ENCODE data around the gene IL1F10.

Gene IL1F10

GRCh38 chr2:113124181-113124961 lies 56.6 kb downstream of the IL1F10 start:
- DNase-seq (ENCODE audit: low read depth, low spot score), result no peak
- no peak overlapping the region for H3K4me3 ChIP-seq (ENCODE audit: low read length)

Measured in Jurkat, Clone E6-1 (cell line).